Panc1 (cell line): ENCODE results near the gene PCDHGA1. TPM values are rescaled to one million over a fixed set of nuclear protein-coding genes. Genes with fewer than 3 reads are reported as not detected.
"Not testable (repeated sequence)": the region's sequence is repeated elsewhere in the genome, so short reads cannot be mapped to it uniquely, and the experiment has no call there.

Experiments used
- ATAC-seq: fragments of 200-7000 bp; cut with Tn5 transposase; 2 replicates; pipeline ENCODE4 v1.9.1; 2020; ENCODE audit warnings: mild to moderate bottlenecking, moderate library complexity
- BruUV-seq: library from RNA; stranded (reverse); fragments of 400-500 nt; replicated peaks from 2 replicates; lab custom pipeline; 2021; lab: Mats Ljungman, UMichigan
- CTCF ChIA-PET: fragments of 300-600 bp; sonication (Branson Sonifier 250); formaldehyde crosslinking; loops from one replicate; lab custom pipeline; 2022; ENCODE audit warnings: antibody characterized with exemption; lab: Charles Lee
- POLR2A ChIA-PET: fragments of 300-600 bp; sonication (Branson Sonifier 250); formaldehyde crosslinking; loops from one replicate; lab custom pipeline; 2022; ENCODE audit warnings: antibody characterized with exemption; lab: Charles Lee
- DNase-seq: peaks from one replicate; pipeline ENCODE4 v3.0.0-alpha.2; 2010; ENCODE audit warnings: low read depth, low spot score
- H3K27ac ChIP-seq: 2 replicates; pipeline ENCODE4 v1.5.1; 2011; ENCODE audit warnings: mild to moderate bottlenecking, low read length, inconsistent platforms
- H3K27me3 ChIP-seq: fragments of 200-500 bp; sonication (Bioruptor generic); 2 replicates; pipeline ENCODE4 v1.6.0; 2014; ENCODE audit warnings: low read length, inconsistent platforms; ENCODE audit not compliant: control insufficient read depth, insufficient read depth
- H3K36me3 ChIP-seq: fragments of 200-500 bp; sonication (Bioruptor generic); 2 replicates; pipeline ENCODE4 v1.5.1; 2014; ENCODE audit warnings: inconsistent platforms, mild to moderate bottlenecking, low read length, moderate library complexity; ENCODE audit not compliant: control insufficient read depth, insufficient read depth
- H3K4me1 ChIP-seq: 2 replicates; pipeline ENCODE4 v1.5.1; 2011; ENCODE audit warnings: inconsistent platforms, mild to moderate bottlenecking, low read length, moderate library complexity; ENCODE audit not compliant: control insufficient read depth, insufficient read depth
- H3K4me3 ChIP-seq, 2 experiments: 2 replicates each; pipeline ENCODE4 v1.5.1; 2011 to 2012; ENCODE audit warnings: low read depth in 2 of 2, low read length in 2 of 2, mild to moderate bottlenecking in 2 of 2, inconsistent platforms in 1 of 2, moderate library complexity in 1 of 2
- H3K9me3 ChIP-seq: fragments of 200-500 bp; sonication (Bioruptor generic); 2 replicates; pipeline ENCODE4 v1.5.1; 2014; ENCODE audit warnings: low read depth, mild to moderate bottlenecking, inconsistent platforms, low read length, moderate library complexity; ENCODE audit not compliant: control insufficient read depth, insufficient read depth
- POLR2AphosphoS5 ChIP-seq: IDR thresholded peaks from 2 replicates; pipeline ENCODE4 v1.6.1; 2012; ENCODE audit warnings: mild to moderate bottlenecking, low read depth, low read length, moderate library complexity
- SIN3A ChIP-seq: IDR thresholded peaks from 2 replicates; pipeline ENCODE4 v1.6.1; 2012; ENCODE audit warnings: low read depth, mild to moderate bottlenecking, low read length, moderate library complexity, borderline replicate concordance; ENCODE audit not compliant: insufficient read depth
- TCF7L2 ChIP-seq: IDR thresholded peaks from 2 replicates; pipeline ENCODE4 v1.6.1; 2011; ENCODE audit warnings: mild to moderate bottlenecking, low read depth, low read length, inconsistent platforms
- in situ Hi-C: cut with HindIII; loops from 2 replicates; pipeline ENCODE4 v1.10.0; 2016; ENCODE audit warnings: low sequenced_read_pairs, low pct_unique_long_range_greater_than_20kb
- intact Hi-C: fragments of 100-400 bp; cut with micrococcal nuclease; formaldehyde crosslinking; loops from one replicate; pipeline ENCODE4 v1.10.0; 2022; ENCODE audit not compliant: unreplicated experiment
- total RNA-seq: library from RNA; stranded (reverse); gene quantifications from one replicate; pipeline ENCODE4 v1.2.1, GENCODE V29; 2021; ENCODE audit not compliant: unreplicated experiment
- TF ChIP-seq, protein P1 (sequence below): fragments of 450-650 bp; IDR thresholded peaks from 2 replicates; pipeline ENCODE4 v1.5.1; 2017; ENCODE audit warnings: mild to moderate bottlenecking
- TF ChIP-seq, protein P2 (sequence below), 2 experiments: IDR thresholded peaks; 2 replicates each; pipeline ENCODE4 v1.6.1; 2011 to 2012; ENCODE audit warnings: low read depth in 2 of 2, control low read depth in 1 of 2, low read length in 1 of 2, mild to moderate bottlenecking in 1 of 2, moderate library complexity in 1 of 2; ENCODE audit not compliant: insufficient read depth in 1 of 2

The PCDHGA1 gene
- total RNA-seq, 1 experiment from 2014 or later: 0.92 TPM

DNA sequence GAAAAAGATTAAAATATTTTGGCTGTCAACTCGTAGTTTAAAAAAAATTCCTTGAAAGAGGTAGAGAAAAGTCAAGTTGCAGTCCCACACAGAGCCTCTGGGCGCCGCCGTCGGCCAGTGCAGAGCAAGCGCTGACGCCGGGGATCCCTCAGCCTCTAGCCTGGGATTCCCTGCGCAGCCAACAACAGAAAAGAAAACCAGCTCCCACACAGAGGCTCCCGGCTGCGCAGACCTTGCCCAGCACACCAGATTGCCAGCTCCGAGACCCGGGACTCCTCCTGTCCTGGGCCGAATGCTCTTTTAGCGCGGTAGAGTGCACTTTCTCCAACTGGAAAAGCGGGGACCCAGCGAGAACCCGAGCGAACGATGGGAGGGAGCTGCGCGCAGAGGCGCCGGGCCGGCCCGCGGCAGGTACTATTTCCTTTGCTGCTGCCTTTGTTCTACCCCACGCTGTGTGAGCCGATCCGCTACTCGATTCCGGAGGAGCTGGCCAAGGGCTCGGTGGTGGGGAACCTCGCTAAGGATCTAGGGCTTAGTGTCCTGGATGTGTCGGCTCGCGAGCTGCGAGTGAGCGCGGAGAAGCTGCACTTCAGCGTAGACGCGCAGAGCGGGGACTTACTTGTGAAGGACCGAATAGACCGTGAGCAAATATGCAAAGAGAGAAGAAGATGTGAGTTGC, 87.3 kb downstream of the PCDHGA1 start, which contains the start of gene PCDHGB7:
TSS of gene PCDHGB7 (plus strand) at position 184 of the 679 bp plus-strand sequence. CDS start at position 367, 183 bp downstream.
- H3K4me3 ChIP-seq: peak within 1 kb of the TSS; percentile 56 to 64
- ATAC-seq: peak; percentile 99
- TF ChIP-seq, protein P1, sequence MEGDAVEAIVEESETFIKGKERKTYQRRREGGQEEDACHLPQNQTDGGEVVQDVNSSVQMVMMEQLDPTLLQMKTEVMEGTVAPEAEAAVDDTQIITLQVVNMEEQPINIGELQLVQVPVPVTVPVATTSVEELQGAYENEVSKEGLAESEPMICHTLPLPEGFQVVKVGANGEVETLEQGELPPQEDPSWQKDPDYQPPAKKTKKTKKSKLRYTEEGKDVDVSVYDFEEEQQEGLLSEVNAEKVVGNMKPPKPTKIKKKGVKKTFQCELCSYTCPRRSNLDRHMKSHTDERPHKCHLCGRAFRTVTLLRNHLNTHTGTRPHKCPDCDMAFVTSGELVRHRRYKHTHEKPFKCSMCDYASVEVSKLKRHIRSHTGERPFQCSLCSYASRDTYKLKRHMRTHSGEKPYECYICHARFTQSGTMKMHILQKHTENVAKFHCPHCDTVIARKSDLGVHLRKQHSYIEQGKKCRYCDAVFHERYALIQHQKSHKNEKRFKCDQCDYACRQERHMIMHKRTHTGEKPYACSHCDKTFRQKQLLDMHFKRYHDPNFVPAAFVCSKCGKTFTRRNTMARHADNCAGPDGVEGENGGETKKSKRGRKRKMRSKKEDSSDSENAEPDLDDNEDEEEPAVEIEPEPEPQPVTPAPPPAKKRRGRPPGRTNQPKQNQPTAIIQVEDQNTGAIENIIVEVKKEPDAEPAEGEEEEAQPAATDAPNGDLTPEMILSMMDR: peak; percentile 99
- peak; percentile 18; the same call in 1 of the 2 replicates for TF ChIP-seq TCF7L2

DNA sequence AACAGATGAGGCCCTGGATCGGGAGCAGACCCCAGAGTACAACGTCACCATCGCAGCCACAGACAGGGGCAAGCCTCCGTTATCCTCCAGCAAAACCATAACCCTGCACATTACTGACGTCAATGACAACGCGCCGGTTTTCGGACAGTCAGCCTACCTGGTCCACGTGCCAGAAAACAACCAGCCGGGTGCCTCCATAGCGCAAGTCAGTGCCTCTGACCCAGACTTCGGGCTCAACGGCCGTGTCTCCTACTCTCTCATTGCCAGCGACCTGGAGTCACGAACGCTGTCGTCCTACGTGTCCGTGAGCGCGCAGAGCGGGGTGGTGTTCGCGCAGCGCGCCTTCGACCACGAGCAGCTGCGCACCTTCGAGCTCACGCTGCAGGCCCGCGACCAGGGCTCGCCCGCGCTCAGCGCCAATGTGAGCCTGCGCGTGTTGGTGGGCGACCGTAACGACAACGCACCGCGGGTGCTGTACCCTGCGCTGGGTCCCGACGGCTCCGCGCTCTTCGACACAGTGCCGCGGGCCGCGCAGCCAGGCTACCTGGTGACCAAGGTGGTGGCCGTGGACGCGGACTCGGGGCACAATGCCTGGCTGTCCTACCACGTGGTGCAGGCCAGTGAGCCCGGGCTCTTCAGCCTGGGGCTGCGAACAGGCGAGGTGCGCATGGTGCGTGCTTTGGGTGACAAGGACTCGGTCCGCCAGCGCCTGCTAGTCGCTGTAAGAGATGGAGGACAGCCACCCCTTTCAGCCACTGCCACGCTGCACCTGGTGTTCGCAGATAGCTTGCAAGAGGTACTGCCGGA, 89.0 kb downstream of the PCDHGA1 start:
- peaks cover 7% of the 10 kb centered on the region; the same call in 1 of the 2 replicates for H3K9me3 ChIP-seq
- no TSS peak for BruUV-seq
- no peaks in the 10 kb centered on the region for H3K27me3 ChIP-seq

More for the DNA sequence above, 87.3 kb downstream of the PCDHGA1 start, which contains the start of gene PCDHGB7:
- H3K4me1 ChIP-seq, H3K27me3 ChIP-seq, H3K9me3 ChIP-seq, H3K36me3 ChIP-seq, BruUV-seq, in situ Hi-C loops, H3K27ac ChIP-seq: not testable (repeated sequence)
- intact Hi-C loops: loop anchor here (1.0 to 10.0 kb wide), 2 partner anchors 53 to 107 kb away; partner anchors contain the start of gene PCDHGA5
- ChIA-PET CTCF (interaction anchor here (0.6 to 2.2 kb wide), 22 partner anchors 13 to 323 kb away, joined by 3 to 17 read pairs (median 4); partner anchors contain the start of genes PCDHB14, PCDHB2, PCDHGA1 and PCDHGA12), POLR2A (interaction anchor here (0.5 kb wide), 1 partner anchor 145 kb away, joined by 3 read pairs; no protein-coding TSS in a partner anchor)
- DNase-seq: peak; percentile 57

More for the DNA sequence above, 89.0 kb downstream of the PCDHGA1 start:
- in situ Hi-C loops (no loop called here), intact Hi-C loops (loop anchor here (10.0 kb wide), 1 partner anchor 54 kb away; the partner anchor contains the start of gene PCDHGA5)
- H3K27ac ChIP-seq: no peak overlapping the region
- no peak for TF ChIP-seq TCF7L2
- TF ChIP-seq, protein P1: no peak
- TF ChIP-seq POLR2AphosphoS5: no peak
- TF ChIP-seq SIN3A: no peak
- TF ChIP-seq, protein P2, sequence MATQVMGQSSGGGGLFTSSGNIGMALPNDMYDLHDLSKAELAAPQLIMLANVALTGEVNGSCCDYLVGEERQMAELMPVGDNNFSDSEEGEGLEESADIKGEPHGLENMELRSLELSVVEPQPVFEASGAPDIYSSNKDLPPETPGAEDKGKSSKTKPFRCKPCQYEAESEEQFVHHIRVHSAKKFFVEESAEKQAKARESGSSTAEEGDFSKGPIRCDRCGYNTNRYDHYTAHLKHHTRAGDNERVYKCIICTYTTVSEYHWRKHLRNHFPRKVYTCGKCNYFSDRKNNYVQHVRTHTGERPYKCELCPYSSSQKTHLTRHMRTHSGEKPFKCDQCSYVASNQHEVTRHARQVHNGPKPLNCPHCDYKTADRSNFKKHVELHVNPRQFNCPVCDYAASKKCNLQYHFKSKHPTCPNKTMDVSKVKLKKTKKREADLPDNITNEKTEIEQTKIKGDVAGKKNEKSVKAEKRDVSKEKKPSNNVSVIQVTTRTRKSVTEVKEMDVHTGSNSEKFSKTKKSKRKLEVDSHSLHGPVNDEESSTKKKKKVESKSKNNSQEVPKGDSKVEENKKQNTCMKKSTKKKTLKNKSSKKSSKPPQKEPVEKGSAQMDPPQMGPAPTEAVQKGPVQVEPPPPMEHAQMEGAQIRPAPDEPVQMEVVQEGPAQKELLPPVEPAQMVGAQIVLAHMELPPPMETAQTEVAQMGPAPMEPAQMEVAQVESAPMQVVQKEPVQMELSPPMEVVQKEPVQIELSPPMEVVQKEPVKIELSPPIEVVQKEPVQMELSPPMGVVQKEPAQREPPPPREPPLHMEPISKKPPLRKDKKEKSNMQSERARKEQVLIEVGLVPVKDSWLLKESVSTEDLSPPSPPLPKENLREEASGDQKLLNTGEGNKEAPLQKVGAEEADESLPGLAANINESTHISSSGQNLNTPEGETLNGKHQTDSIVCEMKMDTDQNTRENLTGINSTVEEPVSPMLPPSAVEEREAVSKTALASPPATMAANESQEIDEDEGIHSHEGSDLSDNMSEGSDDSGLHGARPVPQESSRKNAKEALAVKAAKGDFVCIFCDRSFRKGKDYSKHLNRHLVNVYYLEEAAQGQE (IDR thresholded peaks at IDR 0.05; ENCODE audit: insufficient read depth in 1 of 2, low read depth in 2 of 2, low read length in 1 of 2): no peak
- DNase-seq (no peak), ATAC-seq (no peak)
- ChIA-PET POLR2A (no interaction called here), CTCF (no interaction called here)
- no peaks in the 10 kb centered on the region; the same call in 1 of the 2 replicates for H3K4me1 ChIP-seq
- H3K36me3 ChIP-seq: no peaks in the 10 kb centered on the region
- no peak overlapping the region for H3K4me3 ChIP-seq
